Cardiac septum (tissue), 1 donor: Measurements from ENCODE around the gene PTPN3. TPM values are rescaled to one million over a fixed set of nuclear protein-coding genes. Genes with fewer than 3 reads are reported as not detected.

ENCODE experiments used
- DNase-seq: peaks from one replicate; pipeline ENCODE4 v3.0.0-alpha.2; 2020; ENCODE audit warnings: low spot score
- intact Hi-C: fragments of 100-400 bp; cut with DNase I; formaldehyde crosslinking; loops from one replicate; pipeline ENCODE4 v1.14.0; 2022
- total RNA-seq: library from RNA; stranded (reverse); fragmentation: NEBNext Ultra II Directional; extraction: Animal tissue kit (Norgen Biotek cat#: 25700); gene quantifications from one replicate; pipeline ENCODE4 v1.2.1, GENCODE V29; 2021
- donor health status: DM: no; HTN: no; CAD: no.

Gene PTPN3
- total RNA-seq, 1 donor from 2014 or later = 17.4 TPM

GRCh38 chr9:109414125-109414785 is 83.9 kb downstream of the PTPN3 start:
- intact Hi-C loops = no loop called here

GRCh38 chr9:109411798-109412352 is 86.2 kb downstream of the PTPN3 start:
- no peak for DNase-seq
- intact Hi-C loops = no loop called here

More at GRCh38 chr9:109414125-109414785, 83.9 kb downstream of the PTPN3 start:
- no peak for DNase-seq

- intact Hi-C loops = no loop called here
These were observed 86.9 kb downstream of the PTPN3 start for GRCh38 chr9:109411069-109411761.

GRCh38 chr9:109409773-109410397 is 88.2 kb downstream of the PTPN3 start:
- DNase-seq = no peak
- intact Hi-C loops = no loop called here

More at GRCh38 chr9:109411069-109411761, 86.9 kb downstream of the PTPN3 start:
- DNase-seq = no peak

- intact Hi-C loops = no loop called here
- DNase-seq = no peak
These were observed 89.2 kb downstream of the PTPN3 start for GRCh38 chr9:109408759-109409462.

GRCh38 chr9:109403766-109404320 is 94.3 kb downstream of the PTPN3 start:
- DNase-seq = no peak
- intact Hi-C loops = no loop called here

GRCh38 chr9:109403116-109403515 is 95.0 kb downstream of the PTPN3 start:
- DNase-seq = no peak
- intact Hi-C loops = no loop called here

GRCh38 chr9:109401990-109402318 is 96.2 kb downstream of the PTPN3 start:
- no peak for DNase-seq
- intact Hi-C loops = no loop called here

- intact Hi-C loops = no loop called here
- DNase-seq = no peak
These were observed 96.7 kb downstream of the PTPN3 start for GRCh38 chr9:109401169-109401989.

GRCh38 chr9:109399258-109399767 is 98.8 kb downstream of the PTPN3 start:
- intact Hi-C loops = no loop called here
- DNase-seq = no peak

GRCh38 chr9:109391176-109391575 is 106.9 kb downstream of the PTPN3 start:
- DNase-seq = no peak
- intact Hi-C loops = no loop called here

- no peak for DNase-seq
- intact Hi-C loops = no loop called here
These were observed 110.3 kb downstream of the PTPN3 start for GRCh38 chr9:109387856-109388255.

GRCh38 chr9:109387206-109387605 is 110.9 kb downstream of the PTPN3 start:
- intact Hi-C loops = no loop called here
- no peak for DNase-seq

GRCh38 chr9:109385499-109385898 is 112.6 kb downstream of the PTPN3 start:
- DNase-seq = no peak
- intact Hi-C loops = no loop called here

GRCh38 chr9:109383947-109384346 is 114.2 kb downstream of the PTPN3 start:
- no peak for DNase-seq
- intact Hi-C loops = no loop called here

GRCh38 chr9:109383356-109383755 is 114.8 kb downstream of the PTPN3 start:
- intact Hi-C loops = no loop called here
- no peak for DNase-seq

- intact Hi-C loops = no loop called here
These were observed 115.5 kb downstream of the PTPN3 start for GRCh38 chr9:109382585-109382984.

GRCh38 chr9:109382182-109382581 is 115.9 kb downstream of the PTPN3 start:
- no peak for DNase-seq
- intact Hi-C loops = no loop called here

More at GRCh38 chr9:109382585-109382984, 115.5 kb downstream of the PTPN3 start:
- DNase-seq = no peak
